RWPE1 (cell line): Measurements from ENCODE around the gene PRMT2.
A peak's percentile ranks its signal among the peaks of the same experiment; 100 is the strongest.

Experiments
- CTCF ChIA-PET: fragments of 350-600 bp; sonication (Branson Sonifier 250); formaldehyde crosslinking; extraction: SDS; loops from one replicate; lab custom pipeline; 2021; lab: Yijun Ruan, JAX
- POLR2A ChIA-PET: fragments of 400-600 bp; formaldehyde crosslinking; extraction: SDS; loops from one replicate; lab custom pipeline; 2020; ENCODE audit warnings: antibody characterized with exemption; ENCODE audit not compliant: low non-redundant PET; lab: Yijun Ruan, JAX
- DNase-seq: peaks from one replicate; pipeline ENCODE4 v3.0.0; 2012; ENCODE audit warnings: low spot score
- H3K27ac ChIP-seq: fragments of 450-650 bp; 2 replicates; pipeline ENCODE4 v1.5.1; 2017
- CTCF ChIP-seq: fragments of 450-650 bp; conservative IDR thresholded peaks from 2 replicates; pipeline ENCODE4 v1.5.1; 2017; ENCODE audit warnings: low read depth, mild to moderate bottlenecking

Gene PRMT2

GRCh38 chr21:46635324-46636180 lies at the start of gene PRMT2:
Gene PRMT2, plus strand, starts transcription at chr21:46635674. Its CDS starts 1,278 bp downstream, at chr21:46636952.
- ChIA-PET CTCF (no interaction called here), POLR2A (interaction anchor here (0.5 to 1.3 kb wide), 4 partner anchors 9 to 654 kb away, joined by 3 to 7 read pairs (median 3); partner anchors contain the start of gene COL6A1)
- TF ChIP-seq CTCF: no peak
- H3K27ac ChIP-seq: peak within 1 kb of the TSS; percentile 96
- DNase-seq: peak; percentile 100

GRCh38 chr21:46594276-46594675 lies 41.2 kb upstream of the PRMT2 start:
- no peak for DNase-seq
- ChIA-PET CTCF (interaction anchor here (0.5 to 1.5 kb wide), 2 partner anchors 8 to 57 kb away, joined by 3 read pairs; no protein-coding TSS in a partner anchor), POLR2A (no interaction called here)
- TF ChIP-seq CTCF: no peak
- H3K27ac ChIP-seq: no peak overlapping the region

GRCh38 chr21:46596201-46596600 lies 39.3 kb upstream of the PRMT2 start:
- no peak for DNase-seq
- no peak overlapping the region for H3K27ac ChIP-seq
- no peak for TF ChIP-seq CTCF
- ChIA-PET POLR2A (no interaction called here), CTCF (no interaction called here)

GRCh38 chr21:46597031-46597430 lies 38.4 kb upstream of the PRMT2 start:
- no peak for TF ChIP-seq CTCF
- ChIA-PET POLR2A (no interaction called here), CTCF (no interaction called here)
- DNase-seq: no peak
- no peak overlapping the region for H3K27ac ChIP-seq

- CTCF ChIA-PET: no interaction called here
- no peak for DNase-seq
Observed at GRCh38 chr21:46597896-46598343, 37.6 kb upstream of the PRMT2 start.

More at GRCh38 chr21:46597896-46598343, 37.6 kb upstream of the PRMT2 start:
- TF ChIP-seq CTCF: no peak
- no peak overlapping the region for H3K27ac ChIP-seq
- POLR2A ChIA-PET: no interaction called here
